Loucy (cell line): Measurements from ENCODE around the gene HMGXB3.
A peak's percentile ranks its signal among the peaks of the same experiment; 100 is the strongest.

Experiments used
- H2AFZ ChIP-seq: fragments of 200-600 bp; sonication (generic); 2 replicates; pipeline ENCODE4 v1.6.0; 2016; ENCODE audit warnings: antibody characterized with exemption, mild to moderate bottlenecking, low read length, moderate library complexity
- H3F3A ChIP-seq: fragments of 200-600 bp; 2 replicates; pipeline ENCODE4 v1.6.0; 2016; ENCODE audit warnings: antibody characterized with exemption, low read depth, mild to moderate bottlenecking
- H3K27me3 ChIP-seq: fragments of 200-600 bp; sonication (generic); 2 replicates; pipeline ENCODE4 v1.6.1; 2014; ENCODE audit warnings: low read length, mild to moderate bottlenecking; ENCODE audit not compliant: insufficient read depth, poor library complexity, severe bottlenecking
- H3K36me3 ChIP-seq: fragments of 200-600 bp; sonication (generic); 2 replicates; pipeline ENCODE4 v1.6.1; 2016; ENCODE audit warnings: low read length; ENCODE audit not compliant: insufficient read depth
- H3K4me1 ChIP-seq: fragments of 200-600 bp; sonication (generic); 2 replicates; pipeline ENCODE4 v1.5.1; 2014; ENCODE audit warnings: low read length, mild to moderate bottlenecking; ENCODE audit not compliant: insufficient read depth, poor library complexity, severe bottlenecking
- H3K4me2 ChIP-seq: fragments of 200-600 bp; sonication (generic); 2 replicates; pipeline ENCODE4 v1.6.0; 2014; ENCODE audit warnings: antibody characterized with exemption, low read length, low read depth, mild to moderate bottlenecking; ENCODE audit not compliant: poor library complexity, severe bottlenecking
- H3K4me3 ChIP-seq: fragments of 200-600 bp; sonication (generic); 2 replicates; pipeline ENCODE4 v1.5.1; 2014; ENCODE audit warnings: low read length, mild to moderate bottlenecking, mixed read lengths; ENCODE audit not compliant: poor library complexity, severe bottlenecking
- H3K79me2 ChIP-seq: fragments of 200-600 bp; sonication (generic); 2 replicates; pipeline ENCODE4 v1.6.1; 2014; ENCODE audit warnings: low read length; ENCODE audit not compliant: insufficient read depth
- H3K9ac ChIP-seq: fragments of 200-600 bp; sonication (generic); 2 replicates; pipeline ENCODE4 v1.6.0; 2014; ENCODE audit warnings: mild to moderate bottlenecking, low read depth, low read length, moderate library complexity; ENCODE audit not compliant: poor library complexity, severe bottlenecking
- H3K9me2 ChIP-seq: fragments of 200-600 bp; sonication (generic); replicated peaks from 2 replicates; pipeline ENCODE4 v1.6.1; 2016; ENCODE audit warnings: low read depth, low read length, mixed read lengths
- H3K9me3 ChIP-seq: fragments of 200-600 bp; sonication (generic); 2 replicates; pipeline ENCODE4 v1.6.1; 2014; ENCODE audit warnings: mild to moderate bottlenecking, antibody characterized with exemption, low read length, low read depth; ENCODE audit not compliant: insufficient read depth
- H4K20me1 ChIP-seq: fragments of 200-600 bp; sonication (generic); 2 replicates; pipeline ENCODE4 v1.6.0; 2014; ENCODE audit warnings: antibody characterized with exemption, low read length, mild to moderate bottlenecking; ENCODE audit not compliant: insufficient read depth, poor library complexity, severe bottlenecking
- EZH2phosphoT487 ChIP-seq: fragments of 200-600 bp; IDR thresholded peaks from 2 replicates; pipeline ENCODE4 v1.6.1; 2018; ENCODE audit warnings: antibody characterized with exemption, mild to moderate bottlenecking, moderate library complexity, borderline replicate concordance
- TF ChIP-seq, protein P1 (sequence below): fragments of 200-600 bp; sonication (generic); conservative IDR thresholded peaks from 2 replicates; pipeline ENCODE4 v1.5.1; 2014; ENCODE audit warnings: mild to moderate bottlenecking, antibody characterized with exemption, low read length

Gene HMGXB3

DNA sequence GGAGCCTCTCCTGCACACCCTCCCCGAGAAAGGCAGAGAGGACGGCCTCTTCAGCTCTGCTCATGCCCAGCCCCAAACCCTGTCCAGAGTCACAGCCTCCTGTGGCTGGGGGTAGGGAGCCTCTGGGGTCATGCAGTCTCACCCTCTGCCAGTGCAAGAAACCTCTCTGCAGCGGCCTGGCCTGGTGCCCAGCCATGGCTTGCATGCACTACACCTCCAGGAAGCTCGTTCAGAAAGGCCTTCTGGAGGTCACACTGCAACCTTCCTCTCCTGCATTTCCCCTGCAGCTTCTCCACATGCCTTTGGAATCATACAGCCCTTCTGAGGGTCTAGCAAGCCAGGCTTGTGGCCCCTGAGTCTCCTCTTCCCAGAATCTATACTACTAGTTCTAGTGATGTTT lies 67.9 kb downstream of the HMGXB3 start:
- Histone ChIP-seq H3K4me2 (no peak overlapping the region), H3K4me1 (peaks cover 37% of the 10 kb centered on the region), H2AFZ (peak overlapping the region; percentile 50; the same call in 1 of the 2 replicates), H3F3A (no peaks in the 10 kb centered on the region), H3K27me3 (no peaks in the 10 kb centered on the region), H3K4me3 (no peak overlapping the region), H3K79me2 (no peaks in the 10 kb centered on the region), H3K9ac (no peak overlapping the region), H4K20me1 (no peaks in the 10 kb centered on the region), H3K36me3 (no peaks in the 10 kb centered on the region), H3K9me3 (no peaks in the 10 kb centered on the region), H3K9me2 (no peaks in the 10 kb centered on the region)
- TF ChIP-seq, protein P1, sequence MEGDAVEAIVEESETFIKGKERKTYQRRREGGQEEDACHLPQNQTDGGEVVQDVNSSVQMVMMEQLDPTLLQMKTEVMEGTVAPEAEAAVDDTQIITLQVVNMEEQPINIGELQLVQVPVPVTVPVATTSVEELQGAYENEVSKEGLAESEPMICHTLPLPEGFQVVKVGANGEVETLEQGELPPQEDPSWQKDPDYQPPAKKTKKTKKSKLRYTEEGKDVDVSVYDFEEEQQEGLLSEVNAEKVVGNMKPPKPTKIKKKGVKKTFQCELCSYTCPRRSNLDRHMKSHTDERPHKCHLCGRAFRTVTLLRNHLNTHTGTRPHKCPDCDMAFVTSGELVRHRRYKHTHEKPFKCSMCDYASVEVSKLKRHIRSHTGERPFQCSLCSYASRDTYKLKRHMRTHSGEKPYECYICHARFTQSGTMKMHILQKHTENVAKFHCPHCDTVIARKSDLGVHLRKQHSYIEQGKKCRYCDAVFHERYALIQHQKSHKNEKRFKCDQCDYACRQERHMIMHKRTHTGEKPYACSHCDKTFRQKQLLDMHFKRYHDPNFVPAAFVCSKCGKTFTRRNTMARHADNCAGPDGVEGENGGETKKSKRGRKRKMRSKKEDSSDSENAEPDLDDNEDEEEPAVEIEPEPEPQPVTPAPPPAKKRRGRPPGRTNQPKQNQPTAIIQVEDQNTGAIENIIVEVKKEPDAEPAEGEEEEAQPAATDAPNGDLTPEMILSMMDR: no peak
- no peak for TF ChIP-seq EZH2phosphoT487

DNA sequence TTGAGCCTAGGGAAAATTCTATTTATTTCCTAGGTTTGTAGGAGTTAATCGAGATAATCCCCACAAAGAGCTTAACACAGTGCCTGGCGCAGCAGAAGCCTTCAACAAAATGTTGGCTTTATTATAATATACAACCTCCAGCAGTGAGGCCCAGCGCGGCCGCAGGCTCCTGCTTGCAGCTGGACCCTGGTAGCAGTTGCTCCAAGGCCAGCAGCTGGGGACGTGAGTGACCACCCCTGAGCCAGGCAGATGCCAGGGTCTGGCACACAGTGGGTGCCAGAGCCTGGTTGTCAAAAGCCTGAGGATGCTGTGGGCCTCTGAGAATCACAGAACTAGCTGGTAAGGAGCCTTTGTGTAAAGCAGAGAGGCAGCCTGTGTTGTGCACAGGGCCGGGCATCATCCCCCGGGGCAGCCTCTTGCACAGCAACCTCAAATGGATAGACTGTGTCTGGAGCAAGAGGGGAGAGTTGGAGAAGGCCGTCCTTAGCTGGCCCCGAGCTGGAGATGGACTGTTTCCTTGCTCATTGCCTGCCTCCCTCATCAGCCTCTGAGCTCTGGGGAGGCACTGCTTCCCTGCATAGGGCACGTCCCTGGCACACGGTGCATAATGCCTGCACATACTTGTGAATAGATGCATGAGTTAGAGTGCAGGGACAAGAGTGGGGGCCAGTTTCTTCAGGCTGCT lies 68.6 kb downstream of the HMGXB3 start:
- H3F3A ChIP-seq: no peaks in the 10 kb centered on the region

DNA sequence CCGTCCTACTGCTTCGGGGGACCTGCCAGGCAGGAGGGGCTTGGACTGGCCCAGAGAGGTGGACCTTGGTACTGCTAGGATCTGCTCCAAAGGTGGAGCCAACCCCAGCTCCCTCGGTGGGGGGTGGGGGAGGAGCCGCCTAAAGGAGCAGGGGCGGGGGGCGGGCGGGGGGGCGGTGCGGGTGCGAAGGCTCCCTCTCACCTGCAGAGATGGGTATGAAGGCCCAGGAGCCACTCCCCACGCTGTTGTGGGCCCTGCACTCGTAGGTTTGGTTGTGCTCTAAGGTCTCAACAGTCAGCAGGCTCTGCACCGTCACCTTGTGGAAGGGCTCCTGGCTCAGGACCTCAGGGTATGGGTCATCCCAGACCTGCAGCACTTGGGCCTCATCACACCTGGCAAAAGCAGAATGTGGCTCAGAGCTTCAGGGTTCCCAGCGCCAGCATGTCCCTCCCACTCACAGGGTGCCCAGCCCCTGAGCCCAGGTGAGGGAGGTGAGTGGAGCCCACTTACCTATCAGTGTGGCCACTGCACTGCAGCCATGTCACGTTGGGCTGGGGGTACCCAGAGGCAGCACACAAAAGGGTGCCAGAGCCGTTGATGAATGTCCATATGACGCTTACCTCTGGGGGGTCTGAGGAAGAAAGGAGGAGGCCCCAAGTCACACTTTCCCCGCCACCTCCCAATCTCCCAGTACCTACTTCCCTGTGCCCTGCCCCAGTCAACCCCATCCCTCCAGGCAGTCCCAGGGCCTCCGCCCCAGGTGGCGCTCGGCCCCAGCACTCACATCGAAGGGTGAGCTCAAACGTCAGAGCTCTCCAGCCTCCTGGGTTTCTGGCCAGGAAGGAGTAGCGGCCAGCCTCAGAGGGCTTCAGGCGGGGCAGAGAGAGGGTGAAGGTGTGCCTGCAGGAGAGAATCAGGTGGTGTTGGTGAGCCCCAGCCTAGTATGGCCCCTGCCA lies 69.4 kb downstream of the HMGXB3 start:
- Histone ChIP-seq H3K9me2 (no peaks in the 10 kb centered on the region), H4K20me1 (no peaks in the 10 kb centered on the region), H3K27me3 (no peaks in the 10 kb centered on the region), H3K4me1 (peaks cover 37% of the 10 kb centered on the region), H3K4me2 (no peak overlapping the region), H3K36me3 (no peaks in the 10 kb centered on the region), H3K9ac (no peak overlapping the region), H3K4me3 (no peak overlapping the region), H3F3A (no peaks in the 10 kb centered on the region), H3K79me2 (no peaks in the 10 kb centered on the region), H2AFZ (no peak overlapping the region), H3K9me3 (no peaks in the 10 kb centered on the region)
- TF ChIP-seq, protein P1: no peak
- no peak for TF ChIP-seq EZH2phosphoT487

More for the DNA sequence above, 68.6 kb downstream of the HMGXB3 start:
- H4K20me1 ChIP-seq: no peaks in the 10 kb centered on the region
- H3K79me2 ChIP-seq: no peaks in the 10 kb centered on the region
- H3K4me2 ChIP-seq: no peak overlapping the region
- no peak overlapping the region for H3K9ac ChIP-seq
- peak overlapping the region; percentile 50; the same call in 1 of the 2 replicates for H2AFZ ChIP-seq
- H3K9me3 ChIP-seq: no peaks in the 10 kb centered on the region
- TF ChIP-seq, protein P1: no peak
- no peak for TF ChIP-seq EZH2phosphoT487
- H3K4me1 ChIP-seq: peaks cover 37% of the 10 kb centered on the region
- no peak overlapping the region for H3K4me3 ChIP-seq
- no peaks in the 10 kb centered on the region for H3K36me3 ChIP-seq
- no peaks in the 10 kb centered on the region for H3K27me3 ChIP-seq
- no peaks in the 10 kb centered on the region for H3K9me2 ChIP-seq
